PC-9 (cell line): Measurements from ENCODE around the gene PTCSC3. TPM values are rescaled to one million over a fixed set of nuclear protein-coding genes. Genes with fewer than 3 reads are reported as not detected.

ENCODE experiments used
- BruUV-seq: library from RNA; stranded (reverse); fragments of 400-500 nt; replicated peaks from 2 replicates; lab custom pipeline; 2021; lab: Mats Ljungman, UMichigan
- CTCF ChIA-PET: fragments of 300-600 bp; sonication (Branson Sonifier 250); formaldehyde crosslinking; loops from one replicate; lab custom pipeline; 2022; ENCODE audit warnings: antibody characterized with exemption; lab: Charles Lee
- POLR2A ChIA-PET: fragments of 300-600 bp; sonication (Branson Sonifier 250); formaldehyde crosslinking; loops from one replicate; lab custom pipeline; 2022; ENCODE audit warnings: antibody characterized with exemption; ENCODE audit not compliant: unreplicated experiment; lab: Charles Lee
- DNase-seq, 2 experiments: peaks; one replicate each; pipeline versions ENCODE4 v3.0.0 to v3.0.0-alpha.2; 2015 to 2022; ENCODE audit warnings: mixed read lengths in 1 of 2
- H2AFZ ChIP-seq: fragments of 200-600 bp; sonication (generic); 2 replicates; pipeline ENCODE4 v1.8.1; 2017; ENCODE audit warnings: antibody characterized with exemption
- H3F3A ChIP-seq: fragments of 200-600 bp; sonication (generic); 2 replicates; pipeline ENCODE4 v1.8.1; 2017; ENCODE audit warnings: antibody characterized with exemption, mild to moderate bottlenecking, low read depth; ENCODE audit not compliant: insufficient read depth
- H3K27ac ChIP-seq: fragments of 200-600 bp; sonication (generic); 2 replicates; pipeline ENCODE4 v1.6.1; 2016; ENCODE audit warnings: mixed run types
- H3K27me3 ChIP-seq: fragments of 200-600 bp; sonication (generic); 2 replicates; pipeline ENCODE4 v1.6.1; 2016; ENCODE audit warnings: low read depth, mixed run types; ENCODE audit not compliant: insufficient read depth
- H3K36me3 ChIP-seq: fragments of 200-600 bp; sonication (generic); 2 replicates; pipeline ENCODE4 v1.6.1; 2016; ENCODE audit warnings: low read depth, mixed run types
- H3K4me1 ChIP-seq: fragments of 200-600 bp; sonication (generic); replicated peaks from 2 replicates; pipeline ENCODE4 v1.6.1; 2016; ENCODE audit warnings: mixed run types; ENCODE audit not compliant: insufficient read depth
- H3K4me2 ChIP-seq: fragments of 200-600 bp; sonication (generic); 2 replicates; pipeline ENCODE4 v1.6.1; 2017; ENCODE audit warnings: mixed run types
- H3K4me3 ChIP-seq: fragments of 200-600 bp; sonication (generic); 2 replicates; pipeline ENCODE4 v1.6.1; 2016; ENCODE audit warnings: mixed run types
- H3K79me2 ChIP-seq: fragments of 200-600 bp; sonication (generic); 2 replicates; pipeline ENCODE4 v1.6.1; 2017; ENCODE audit warnings: low read depth, mixed run types
- H3K9me2 ChIP-seq: fragments of 200-600 bp; sonication (generic); 2 replicates; pipeline ENCODE4 v1.8.1; 2017; ENCODE audit warnings: mild to moderate bottlenecking; ENCODE audit not compliant: insufficient read depth
- H3K9me3 ChIP-seq: fragments of 200-600 bp; sonication (generic); 2 replicates; pipeline ENCODE4 v1.8.1; 2016; ENCODE audit warnings: low read depth; ENCODE audit not compliant: insufficient read depth
- H4K20me1 ChIP-seq: fragments of 200-600 bp; sonication (generic); 2 replicates; pipeline ENCODE4 v1.8.1; 2017; ENCODE audit not compliant: insufficient read depth
- EZH2 ChIP-seq: fragments of 200-600 bp; sonication (generic); IDR thresholded peaks from 2 replicates; pipeline ENCODE4 v1.8.0; 2017; ENCODE audit warnings: antibody characterized with exemption, low read depth
- intact Hi-C: fragments of 100-400 bp; cut with micrococcal nuclease; formaldehyde crosslinking; loops from one replicate; pipeline ENCODE4 v1.10.0; 2022; ENCODE audit not compliant: unreplicated experiment
- total RNA-seq: library from RNA; stranded (reverse); gene quantifications from 2 replicates; pipeline ENCODE4 v1.2.3, GENCODE V29; 2021
- TF ChIP-seq, protein P1 (sequence below): fragments of 200-600 bp; sonication (generic); conservative IDR thresholded peaks from 2 replicates; pipeline ENCODE4 v1.6.1; 2017; ENCODE audit warnings: mixed run types, antibody characterized with exemption, mild to moderate bottlenecking, moderate library complexity

The PTCSC3 gene
- total RNA-seq, 1 experiment from 2014 or later, result not detected

DNA sequence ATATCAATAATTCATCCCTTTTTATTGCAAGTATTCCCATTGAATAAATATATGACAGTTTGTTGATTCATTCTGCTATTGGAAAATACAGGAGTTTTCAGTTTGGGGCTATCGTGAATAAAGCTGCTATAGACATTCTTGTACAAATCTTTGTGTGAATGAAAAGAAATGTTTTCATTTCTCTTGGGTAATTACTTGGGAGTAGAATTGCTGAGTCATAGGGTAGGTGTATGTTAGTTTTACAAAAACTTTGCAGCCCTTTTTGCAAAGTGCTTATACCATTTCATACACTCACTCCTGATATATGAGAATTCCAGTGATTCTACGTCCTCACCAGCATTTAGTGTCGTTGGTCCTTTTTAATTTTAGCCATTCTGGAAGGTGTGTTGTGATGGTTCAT lies 6.9 kb upstream of the PTCSC3 start:
- Histone ChIP-seq H3K9me2 (no peaks in the 10 kb centered on the region), H3K36me3 (no peaks in the 10 kb centered on the region), H3K27me3 (no peaks in the 10 kb centered on the region), H3K9me3 (no peaks in the 10 kb centered on the region), H3K4me2 (no peak overlapping the region), H3K27ac (no peak overlapping the region), H3K79me2 (no peaks in the 10 kb centered on the region), H4K20me1 (no peaks in the 10 kb centered on the region), H3K4me1 (no peaks in the 10 kb centered on the region), H3K4me3 (no peak overlapping the region), H3F3A (no peaks in the 10 kb centered on the region), H2AFZ (no peak overlapping the region)
- ChIA-PET POLR2A (no interaction called here), CTCF (no interaction called here)
- TF ChIP-seq EZH2, result no peak
- TF ChIP-seq, protein P1, sequence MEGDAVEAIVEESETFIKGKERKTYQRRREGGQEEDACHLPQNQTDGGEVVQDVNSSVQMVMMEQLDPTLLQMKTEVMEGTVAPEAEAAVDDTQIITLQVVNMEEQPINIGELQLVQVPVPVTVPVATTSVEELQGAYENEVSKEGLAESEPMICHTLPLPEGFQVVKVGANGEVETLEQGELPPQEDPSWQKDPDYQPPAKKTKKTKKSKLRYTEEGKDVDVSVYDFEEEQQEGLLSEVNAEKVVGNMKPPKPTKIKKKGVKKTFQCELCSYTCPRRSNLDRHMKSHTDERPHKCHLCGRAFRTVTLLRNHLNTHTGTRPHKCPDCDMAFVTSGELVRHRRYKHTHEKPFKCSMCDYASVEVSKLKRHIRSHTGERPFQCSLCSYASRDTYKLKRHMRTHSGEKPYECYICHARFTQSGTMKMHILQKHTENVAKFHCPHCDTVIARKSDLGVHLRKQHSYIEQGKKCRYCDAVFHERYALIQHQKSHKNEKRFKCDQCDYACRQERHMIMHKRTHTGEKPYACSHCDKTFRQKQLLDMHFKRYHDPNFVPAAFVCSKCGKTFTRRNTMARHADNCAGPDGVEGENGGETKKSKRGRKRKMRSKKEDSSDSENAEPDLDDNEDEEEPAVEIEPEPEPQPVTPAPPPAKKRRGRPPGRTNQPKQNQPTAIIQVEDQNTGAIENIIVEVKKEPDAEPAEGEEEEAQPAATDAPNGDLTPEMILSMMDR, result no peak
- no TSS peak for BruUV-seq
- DNase-seq, result no peak
- intact Hi-C loops, result no loop called here

DNA sequence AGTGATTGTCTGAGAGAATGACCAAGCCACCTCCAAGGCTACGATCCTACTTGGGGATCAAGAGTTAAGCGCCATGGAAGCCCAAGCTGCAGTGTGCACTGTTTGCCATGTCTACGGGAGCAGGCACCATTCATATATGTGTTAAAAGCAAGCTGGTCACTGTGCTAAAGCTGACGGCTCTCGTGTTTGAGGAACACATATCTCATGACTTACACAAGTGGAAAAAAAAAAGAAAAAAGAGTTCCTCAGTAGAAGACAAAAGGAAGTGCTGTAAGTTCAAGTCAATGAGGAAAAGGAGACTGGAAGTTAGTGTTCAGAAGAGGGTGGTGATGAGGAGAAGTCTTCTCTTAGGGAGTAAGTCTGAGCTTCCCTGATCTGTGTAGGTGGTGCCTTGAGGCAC lies 4.9 kb upstream of the PTCSC3 start:
- ChIA-PET CTCF (no interaction called here), POLR2A (no interaction called here)
- no peak overlapping the region for H3K4me2 ChIP-seq
- H3K27ac ChIP-seq, result no peak overlapping the region
- no peaks in the 10 kb centered on the region for H3K9me2 ChIP-seq
- no peaks in the 10 kb centered on the region for H3K9me3 ChIP-seq
- no peaks in the 10 kb centered on the region for H4K20me1 ChIP-seq
- no peaks in the 10 kb centered on the region for H3K4me1 ChIP-seq
- intact Hi-C loops, result no loop called here
- no TSS peak for BruUV-seq
- DNase-seq, result no peak
- TF ChIP-seq, protein P1, result no peak
- no peak for TF ChIP-seq EZH2
- H3K4me3 ChIP-seq, result no peak overlapping the region
- no peaks in the 10 kb centered on the region for H3K79me2 ChIP-seq
- no peak overlapping the region for H2AFZ ChIP-seq
- H3F3A ChIP-seq, result no peaks in the 10 kb centered on the region
- H3K27me3 ChIP-seq, result no peaks in the 10 kb centered on the region
- no peaks in the 10 kb centered on the region for H3K36me3 ChIP-seq

DNA sequence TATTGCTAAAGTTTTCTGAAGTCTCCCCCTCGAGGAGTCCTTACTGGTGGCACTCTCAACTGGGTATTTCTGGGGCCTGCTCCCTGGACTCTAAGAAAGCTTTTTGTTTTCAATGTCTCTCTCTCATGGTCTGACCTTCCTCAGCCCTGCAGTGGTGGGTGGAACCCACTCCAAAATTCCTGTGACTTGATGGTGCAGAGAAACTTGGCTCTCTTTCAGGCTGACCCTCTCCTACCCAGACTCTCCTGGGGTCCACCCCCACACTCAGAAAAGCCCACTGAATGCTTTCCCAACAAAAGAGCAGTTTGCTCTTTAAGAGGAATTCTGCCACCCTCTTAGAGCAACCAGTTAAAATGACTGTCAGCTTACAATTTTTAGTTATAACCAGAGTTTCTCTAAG lies 967 bp upstream of the PTCSC3 start:
- Histone ChIP-seq H3K4me1 (no peaks in the 10 kb centered on the region), H3K9me3 (no peaks in the 10 kb centered on the region), H3K79me2 (no peaks in the 10 kb centered on the region), H2AFZ (no peak overlapping the region), H3K4me2 (no peak overlapping the region), H3K27ac (no peak overlapping the region), H3K9me2 (no peaks in the 10 kb centered on the region), H3K36me3 (no peaks in the 10 kb centered on the region), H3K27me3 (no peaks in the 10 kb centered on the region), H4K20me1 (no peaks in the 10 kb centered on the region), H3K4me3 (no peak overlapping the region), H3F3A (no peaks in the 10 kb centered on the region)
- BruUV-seq, result no TSS peak
- CTCF ChIA-PET, result no interaction called here
- intact Hi-C loops, result no loop called here
- no peak for DNase-seq
- TF ChIP-seq EZH2, result no peak
- TF ChIP-seq, protein P1, result no peak
- POLR2A ChIA-PET, result no interaction called here
